ENCODE measurements around the gene TFAP2A. TPM values are rescaled to one million over a fixed set of nuclear protein-coding genes. Genes with fewer than 3 reads are reported as not detected.

TFAP2A gene
- total RNA-seq, 1 experiment from 2014 or later: 0.42 TPM

DNA sequence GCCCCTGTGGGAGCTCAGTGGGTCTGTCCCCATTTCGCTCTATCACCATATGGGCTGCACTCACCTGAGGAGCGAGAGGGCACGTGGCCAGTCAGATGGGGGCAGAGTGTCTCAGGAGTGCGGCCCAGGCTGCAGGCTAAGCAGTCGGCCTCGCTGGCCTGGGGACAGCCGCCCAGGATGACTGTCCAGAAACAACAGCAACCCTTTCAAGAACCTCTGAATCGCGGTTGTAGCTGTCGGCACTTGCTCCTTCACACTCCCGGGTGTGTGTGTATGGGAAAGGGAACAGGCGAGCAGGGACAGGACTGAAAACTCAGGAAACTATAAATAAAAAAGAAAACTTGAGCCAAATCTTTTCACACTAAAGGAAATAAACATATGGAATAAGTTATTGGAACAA, 63.1 kb downstream of the TFAP2A start (continued):
- no peak for TF ChIP-seq FOXP1 (CRISPR knock-in tag; IDR thresholded peaks at IDR 0.05; ENCODE audit: borderline replicate concordance)
- no peak for TF ChIP-seq ZNF121 (CRISPR knock-in tag; IDR thresholded peaks at IDR 0.05)
- TF ChIP-seq NR3C1 (CRISPR knock-in tag; conservative IDR thresholded peaks at IDR 0.05; ENCODE audit: low read depth): no peak
- TF ChIP-seq ZNF138 (CRISPR knock-in tag; conservative IDR thresholded peaks at IDR 0.05): no peak
- TF ChIP-seq, protein P1, sequence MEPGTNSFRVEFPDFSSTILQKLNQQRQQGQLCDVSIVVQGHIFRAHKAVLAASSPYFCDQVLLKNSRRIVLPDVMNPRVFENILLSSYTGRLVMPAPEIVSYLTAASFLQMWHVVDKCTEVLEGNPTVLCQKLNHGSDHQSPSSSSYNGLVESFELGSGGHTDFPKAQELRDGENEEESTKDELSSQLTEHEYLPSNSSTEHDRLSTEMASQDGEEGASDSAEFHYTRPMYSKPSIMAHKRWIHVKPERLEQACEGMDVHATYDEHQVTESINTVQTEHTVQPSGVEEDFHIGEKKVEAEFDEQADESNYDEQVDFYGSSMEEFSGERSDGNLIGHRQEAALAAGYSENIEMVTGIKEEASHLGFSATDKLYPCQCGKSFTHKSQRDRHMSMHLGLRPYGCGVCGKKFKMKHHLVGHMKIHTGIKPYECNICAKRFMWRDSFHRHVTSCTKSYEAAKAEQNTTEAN (CRISPR knock-in tag; IDR thresholded peaks at IDR 0.05): no peak
- no peak for TF ChIP-seq CTCF (IDR thresholded peaks at IDR 0.05)

DNA sequence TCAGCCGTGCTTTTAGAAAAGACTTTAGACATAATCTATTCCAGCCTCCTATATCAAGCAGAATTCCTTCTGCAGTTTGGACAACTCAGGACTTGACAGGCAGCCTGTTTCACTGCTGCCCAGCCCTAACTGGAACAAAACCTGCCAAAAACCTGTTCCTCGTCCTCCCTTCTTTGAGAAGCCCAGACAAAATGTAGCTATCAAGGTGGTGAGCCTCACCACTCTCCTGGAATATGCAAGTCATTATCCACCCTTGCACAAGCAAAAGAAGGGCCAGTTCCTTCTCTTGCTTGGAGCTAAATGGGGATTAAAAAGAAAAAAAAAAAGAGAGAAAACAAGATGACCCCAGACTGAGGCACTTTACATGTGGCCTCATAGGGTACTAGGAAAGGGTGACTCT, 64.2 kb downstream of the TFAP2A start:
- Mint-ChIP-seq H3K4me1 (no peaks in the 10 kb centered on the region), H3K36me3 (no peaks in the 10 kb centered on the region), H3K9me3 (peaks cover 15% of the 10 kb centered on the region), H3K27ac (no peak overlapping the region), H3K4me3 (no peak overlapping the region), H3K27me3 (ENCODE audit: low read depth) (no peaks in the 10 kb centered on the region; the same call in 1 of the 2 replicates)
- POLR2A ChIA-PET: no interaction called here
- ATAC-seq (no peak), DNase-seq (ENCODE audit: low spot score) (no peak)
- CTCF ChIA-PET: no interaction called here
- TF ChIP-seq ATF3 (CRISPR knock-in tag; conservative IDR thresholded peaks at IDR 0.05) (no peak), ZNF121 (CRISPR knock-in tag; IDR thresholded peaks at IDR 0.05) (no peak), ATF6 (CRISPR knock-in tag; IDR thresholded peaks at IDR 0.05) (no peak), ARID4B (CRISPR knock-in tag; IDR thresholded peaks at IDR 0.05; ENCODE audit: borderline replicate concordance) (no peak), ATF1 (CRISPR knock-in tag; IDR thresholded peaks at IDR 0.05) (no peak), HMGXB4 (CRISPR knock-in tag; IDR thresholded peaks at IDR 0.05) (no peak), NR3C1 (CRISPR knock-in tag; conservative IDR thresholded peaks at IDR 0.05; ENCODE audit: low read depth) (no peak)

All from WTC11 (cell line).